ENCODE data around the gene ANTXR1.

ANTXR1 gene

DNA sequence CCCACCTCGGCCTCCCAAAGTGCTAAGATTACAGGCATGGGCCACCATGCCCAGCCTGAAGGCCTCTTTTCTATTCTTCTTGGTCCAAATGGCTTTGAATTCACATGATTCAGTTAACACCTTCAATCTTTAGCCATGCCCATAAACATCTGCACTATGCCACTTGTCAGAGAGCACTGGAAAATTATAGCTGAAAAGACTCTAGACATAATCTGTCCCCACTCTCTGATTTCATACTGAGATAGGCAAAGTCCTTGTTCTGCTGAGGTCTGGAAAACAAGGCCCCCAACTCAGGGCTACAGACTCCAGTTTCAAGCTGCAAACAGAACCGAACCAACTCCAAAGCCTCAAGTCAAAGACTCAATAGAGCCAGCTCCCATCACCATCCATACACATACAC, 170.7 kb downstream of the ANTXR1 start:
- Histone ChIP-seq H3K27me3 (ENCODE audit: control insufficient read depth, insufficient read depth, low read length) (no peaks in the 10 kb centered on the region), H3K27ac (ENCODE audit: low read length) (no peak overlapping the region), H3K36me3 (ENCODE audit: control insufficient read depth, low read depth, low read length) (peaks cover 26% of the 10 kb centered on the region), H3K9me3 (ENCODE audit: control insufficient read depth, low read depth, low read length) (no peaks in the 10 kb centered on the region), H3K9ac (ENCODE audit: low read length) (no peak overlapping the region), H3K4me3 (ENCODE audit: low read length) (no peak overlapping the region), H3K4me1 (ENCODE audit: control insufficient read depth, low read depth, low read length) (peaks cover 4% of the 10 kb centered on the region)

DNA sequence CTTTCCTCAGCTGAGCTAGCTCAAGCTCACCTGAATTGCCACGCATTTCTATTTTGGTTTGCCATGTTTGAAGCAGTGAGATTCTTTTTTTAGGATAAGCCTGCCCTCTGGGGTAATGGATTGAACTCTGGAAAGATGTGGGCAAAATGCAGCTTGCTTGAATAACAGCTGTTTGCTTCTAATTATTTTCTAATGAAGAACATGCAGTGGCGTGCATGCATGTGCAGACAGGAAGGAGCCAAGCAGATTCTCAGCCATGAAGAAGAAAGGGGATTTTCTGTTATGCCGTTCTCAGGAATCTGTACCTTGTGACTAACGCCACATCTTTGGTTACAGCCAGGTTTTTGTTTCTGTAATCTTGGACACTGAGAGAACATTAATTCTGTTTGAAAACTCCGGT, 171.2 kb downstream of the ANTXR1 start:
- H3K27me3 ChIP-seq (ENCODE audit: control insufficient read depth, insufficient read depth, low read length): no peaks in the 10 kb centered on the region
- H3K9ac ChIP-seq (ENCODE audit: low read length): no peak overlapping the region
- H3K9me3 ChIP-seq (ENCODE audit: control insufficient read depth, low read depth, low read length): no peaks in the 10 kb centered on the region
- H3K36me3 ChIP-seq (ENCODE audit: control insufficient read depth, low read depth, low read length): peaks cover 26% of the 10 kb centered on the region
- no peaks in the 10 kb centered on the region for H3K4me1 ChIP-seq (ENCODE audit: control insufficient read depth, low read depth, low read length)
- no peak overlapping the region for H3K4me3 ChIP-seq (ENCODE audit: low read length)
- H3K27ac ChIP-seq (ENCODE audit: low read length): no peak overlapping the region

DNA sequence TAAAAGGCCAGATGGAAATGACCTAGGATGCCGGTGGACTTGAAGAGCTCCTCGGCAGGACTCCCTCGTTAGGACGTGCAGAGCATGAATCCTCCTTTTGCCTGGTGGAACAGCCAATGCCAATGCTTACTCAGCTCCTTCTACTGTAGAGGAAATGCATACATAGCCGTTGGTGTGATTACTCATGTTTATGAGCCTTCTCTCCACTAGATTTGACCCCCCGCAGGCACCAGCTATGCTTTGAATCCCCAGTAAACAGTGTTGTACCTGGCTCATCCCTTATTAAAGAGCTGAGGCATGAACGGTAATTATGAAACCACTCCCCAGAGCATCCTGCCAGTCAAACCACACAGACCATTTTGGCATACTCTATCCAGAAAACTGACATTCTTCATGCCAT, 172.8 kb downstream of the ANTXR1 start:
- no peak overlapping the region for H3K27ac ChIP-seq (ENCODE audit: low read length)
- H3K4me3 ChIP-seq (ENCODE audit: low read length): no peak overlapping the region
- no peaks in the 10 kb centered on the region for H3K9me3 ChIP-seq (ENCODE audit: control insufficient read depth, low read depth, low read length)
- no peak overlapping the region for H3K9ac ChIP-seq (ENCODE audit: low read length)
- H3K4me1 ChIP-seq (ENCODE audit: control insufficient read depth, low read depth, low read length): peaks cover 5% of the 10 kb centered on the region
- peaks cover 26% of the 10 kb centered on the region for H3K36me3 ChIP-seq (ENCODE audit: control insufficient read depth, low read depth, low read length)
- no peaks in the 10 kb centered on the region for H3K27me3 ChIP-seq (ENCODE audit: control insufficient read depth, insufficient read depth, low read length)

DNA sequence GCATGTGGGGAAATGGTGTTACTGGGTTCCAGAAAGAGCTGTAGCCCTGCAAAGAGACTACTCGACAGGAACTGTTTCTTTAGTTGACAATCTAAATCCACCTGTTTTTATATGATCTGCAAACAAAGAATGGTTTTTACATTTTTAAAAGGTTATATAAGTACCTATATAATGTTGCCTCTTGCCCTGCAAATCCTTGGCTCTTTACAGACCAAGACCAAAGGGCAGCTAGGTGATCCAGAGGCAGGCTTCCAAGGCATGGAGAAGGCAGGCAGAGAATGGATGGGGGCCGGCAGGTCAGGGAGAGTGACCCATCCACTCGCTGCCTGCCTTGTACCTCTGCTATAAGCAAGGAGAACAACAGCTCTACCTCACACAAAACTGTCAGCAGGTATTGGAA, 173.6 kb downstream of the ANTXR1 start:
- H3K4me1 ChIP-seq (ENCODE audit: control insufficient read depth, low read depth, low read length): peaks cover 7% of the 10 kb centered on the region
- no peak overlapping the region for H3K4me3 ChIP-seq (ENCODE audit: low read length)
- H3K27ac ChIP-seq (ENCODE audit: low read length): no peak overlapping the region
- H3K36me3 ChIP-seq (ENCODE audit: control insufficient read depth, low read depth, low read length): peaks cover 26% of the 10 kb centered on the region
- no peaks in the 10 kb centered on the region for H3K9me3 ChIP-seq (ENCODE audit: control insufficient read depth, low read depth, low read length)
- H3K9ac ChIP-seq (ENCODE audit: low read length): no peak overlapping the region
- no peaks in the 10 kb centered on the region for H3K27me3 ChIP-seq (ENCODE audit: control insufficient read depth, insufficient read depth, low read length)

DNA sequence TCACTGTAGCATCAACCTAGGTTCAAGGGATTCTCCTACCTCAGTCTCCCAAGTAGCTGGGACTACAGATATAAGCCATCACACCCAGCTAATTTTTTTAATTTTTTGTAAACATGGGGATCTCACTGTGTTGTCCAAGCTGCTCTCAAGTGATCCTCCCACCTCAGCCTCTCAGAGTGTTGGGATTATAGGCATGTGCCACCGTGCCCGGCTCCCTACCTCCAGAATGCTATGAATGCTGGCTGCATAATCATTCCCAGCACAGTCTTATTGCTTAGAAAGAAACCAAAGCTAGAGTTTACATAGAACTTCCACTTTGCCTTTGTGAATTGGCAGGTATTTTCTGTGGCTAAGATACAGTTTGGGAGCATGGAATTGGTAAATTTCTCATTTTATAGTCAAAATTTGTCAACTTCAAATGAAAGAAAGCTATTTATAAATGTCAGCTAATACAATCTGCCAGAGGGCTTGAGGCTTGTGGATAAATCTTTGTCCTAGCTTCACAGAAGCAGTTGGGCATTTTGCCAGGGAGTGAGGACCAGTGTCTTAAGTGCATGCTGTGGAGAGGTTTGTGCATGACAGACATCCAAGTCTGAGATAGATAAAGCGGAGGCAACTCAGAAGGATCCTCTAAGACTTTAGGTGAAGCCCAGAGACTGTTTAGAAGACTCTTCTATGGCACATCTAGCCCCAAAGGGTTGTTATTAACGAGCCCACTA, 175.4 kb downstream of the ANTXR1 start:
- Histone ChIP-seq H3K9ac (ENCODE audit: low read length) (no peak overlapping the region), H3K9me3 (ENCODE audit: control insufficient read depth, low read depth, low read length) (no peaks in the 10 kb centered on the region), H3K4me1 (ENCODE audit: control insufficient read depth, low read depth, low read length) (peaks cover 7% of the 10 kb centered on the region), H3K27me3 (ENCODE audit: control insufficient read depth, insufficient read depth, low read length) (no peaks in the 10 kb centered on the region), H3K4me3 (ENCODE audit: low read length) (no peak overlapping the region), H3K36me3 (ENCODE audit: control insufficient read depth, low read depth, low read length) (peaks cover 17% of the 10 kb centered on the region), H3K27ac (ENCODE audit: low read length) (no peak overlapping the region)

DNA sequence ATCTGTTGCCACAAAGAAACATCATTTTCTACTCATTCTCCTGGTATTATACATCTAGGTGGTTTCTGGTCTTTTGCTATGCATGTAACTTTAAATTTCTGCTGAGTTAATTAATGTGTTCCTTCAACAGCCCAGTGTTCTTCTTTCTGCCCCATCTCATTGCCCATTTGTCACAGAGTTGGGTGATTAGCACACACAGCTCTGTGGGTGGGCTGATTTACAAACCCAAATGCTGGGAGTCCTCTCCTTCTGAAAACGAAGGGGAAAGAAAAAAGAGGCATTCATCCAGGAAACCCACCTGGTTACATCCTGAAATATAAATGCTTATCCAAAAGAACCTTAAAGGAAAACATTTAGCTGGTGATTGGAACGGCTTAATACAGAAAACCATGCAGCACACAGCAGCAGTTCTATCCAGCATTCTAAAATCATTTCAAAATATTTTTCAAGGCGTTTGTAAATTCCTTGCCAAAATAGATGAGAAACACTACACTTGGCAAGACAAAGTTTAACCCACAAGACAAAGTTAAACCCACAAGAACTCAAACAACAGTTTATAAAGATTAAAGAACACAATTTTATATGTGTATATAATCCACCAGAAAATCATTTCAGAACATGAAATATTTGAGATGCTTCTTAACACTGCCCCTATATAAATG, 177.9 kb downstream of the ANTXR1 start:
- Histone ChIP-seq H3K4me3 (ENCODE audit: low read length) (no peak overlapping the region), H3K9me3 (ENCODE audit: control insufficient read depth, low read depth, low read length) (no peaks in the 10 kb centered on the region), H3K4me1 (ENCODE audit: control insufficient read depth, low read depth, low read length) (peaks cover 7% of the 10 kb centered on the region), H3K9ac (ENCODE audit: low read length) (no peak overlapping the region), H3K27me3 (ENCODE audit: control insufficient read depth, insufficient read depth, low read length) (no peaks in the 10 kb centered on the region), H3K36me3 (ENCODE audit: control insufficient read depth, low read depth, low read length) (peaks cover 12% of the 10 kb centered on the region), H3K27ac (ENCODE audit: low read length) (no peak overlapping the region)

DNA sequence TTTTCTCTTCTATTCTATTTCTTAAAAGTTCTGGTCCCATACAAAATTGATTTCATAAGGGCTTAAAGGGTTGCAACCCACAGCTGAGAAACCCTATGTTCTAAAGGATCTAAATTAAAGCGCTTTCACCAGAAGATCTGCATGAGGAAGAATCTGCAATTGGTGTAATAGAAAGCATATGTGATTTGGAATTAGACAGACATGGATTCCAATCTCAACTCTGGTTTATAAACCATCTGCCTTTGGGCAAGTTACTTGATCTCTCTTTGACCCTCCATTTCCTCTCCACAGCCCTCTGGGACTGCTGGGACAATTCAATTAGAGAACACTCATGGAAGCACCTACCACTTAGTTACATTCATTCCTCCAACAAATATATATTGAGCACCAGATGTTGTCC, 178.7 kb downstream of the ANTXR1 start:
- H3K9ac ChIP-seq (ENCODE audit: low read length): no peak overlapping the region
- H3K4me3 ChIP-seq (ENCODE audit: low read length): no peak overlapping the region
- H3K36me3 ChIP-seq (ENCODE audit: control insufficient read depth, low read depth, low read length): peaks cover 8% of the 10 kb centered on the region
- peaks cover 7% of the 10 kb centered on the region for H3K4me1 ChIP-seq (ENCODE audit: control insufficient read depth, low read depth, low read length)
- no peaks in the 10 kb centered on the region for H3K27me3 ChIP-seq (ENCODE audit: control insufficient read depth, insufficient read depth, low read length)
- no peak overlapping the region for H3K27ac ChIP-seq (ENCODE audit: low read length)
- H3K9me3 ChIP-seq (ENCODE audit: control insufficient read depth, low read depth, low read length): no peaks in the 10 kb centered on the region

DNA sequence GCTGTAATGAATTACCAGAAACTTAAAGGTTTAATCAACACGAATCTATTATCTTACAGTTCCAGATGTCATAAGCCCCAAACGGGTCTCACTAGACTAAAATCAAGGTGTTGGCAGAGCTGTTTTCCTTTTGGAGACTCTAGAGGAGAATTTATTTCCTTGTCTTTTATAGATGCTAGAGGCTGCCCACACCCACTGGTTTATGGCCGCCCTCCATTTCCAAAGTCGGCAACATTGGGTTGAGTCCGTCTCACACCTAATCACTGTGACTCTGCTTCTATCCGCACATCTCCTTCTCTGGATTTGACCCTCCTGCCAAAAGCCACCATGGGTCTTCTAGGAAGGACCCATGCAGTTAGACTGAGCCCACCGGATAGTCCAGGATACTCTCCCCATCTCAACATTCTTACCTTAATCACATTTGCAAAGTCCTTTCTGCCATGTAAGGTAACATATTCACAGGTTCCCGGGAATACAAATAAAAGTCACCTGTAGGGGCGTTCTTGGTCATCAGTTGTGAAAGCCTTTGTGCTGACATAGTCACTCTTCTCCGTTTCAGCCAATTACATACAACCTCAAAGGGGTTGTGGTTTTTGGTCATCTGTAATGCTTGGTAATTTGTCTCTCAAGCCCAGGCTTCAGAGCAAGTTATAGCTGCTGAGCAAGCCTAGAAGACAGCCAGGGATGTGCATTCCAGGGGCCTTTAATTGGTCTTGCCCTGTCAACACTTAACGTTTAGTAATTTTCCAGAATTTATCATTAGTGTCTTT, 179.4 kb downstream of the ANTXR1 start:
- Histone ChIP-seq H3K36me3 (ENCODE audit: control insufficient read depth, low read depth, low read length) (peaks cover 8% of the 10 kb centered on the region), H3K27me3 (ENCODE audit: control insufficient read depth, insufficient read depth, low read length) (no peaks in the 10 kb centered on the region), H3K27ac (ENCODE audit: low read length) (no peak overlapping the region), H3K9ac (ENCODE audit: low read length) (no peak overlapping the region), H3K4me3 (ENCODE audit: low read length) (no peak overlapping the region), H3K9me3 (ENCODE audit: control insufficient read depth, low read depth, low read length) (no peaks in the 10 kb centered on the region), H3K4me1 (ENCODE audit: control insufficient read depth, low read depth, low read length) (peaks cover 7% of the 10 kb centered on the region)

DNA sequence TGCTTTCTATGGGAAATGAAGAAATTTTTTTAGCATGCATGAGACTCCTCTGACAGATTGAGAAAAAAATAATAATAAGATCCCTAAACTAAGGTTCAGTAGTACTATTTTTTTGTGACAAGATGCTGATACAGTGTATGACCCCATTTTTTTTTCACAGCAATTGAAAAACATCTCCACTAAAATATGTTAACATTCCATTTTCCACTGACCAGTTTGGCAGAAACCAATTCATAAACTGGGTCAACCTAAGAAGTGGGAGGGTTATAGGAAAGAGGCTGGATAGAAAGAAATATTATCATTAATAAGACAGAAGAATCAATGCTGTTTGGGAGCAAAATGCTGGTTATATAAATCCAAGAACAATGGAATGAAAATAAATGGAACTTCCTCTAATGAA, 182.7 kb downstream of the ANTXR1 start:
- no peak overlapping the region for H3K27ac ChIP-seq (ENCODE audit: low read length)
- no peak overlapping the region for H3K9ac ChIP-seq (ENCODE audit: low read length)
- H3K4me1 ChIP-seq (ENCODE audit: control insufficient read depth, low read depth, low read length): peaks cover 3% of the 10 kb centered on the region
- no peaks in the 10 kb centered on the region for H3K9me3 ChIP-seq (ENCODE audit: control insufficient read depth, low read depth, low read length)
- no peaks in the 10 kb centered on the region for H3K27me3 ChIP-seq (ENCODE audit: control insufficient read depth, insufficient read depth, low read length)
- peaks cover 10% of the 10 kb centered on the region for H3K36me3 ChIP-seq (ENCODE audit: control insufficient read depth, low read depth, low read length)
- no peak overlapping the region for H3K4me3 ChIP-seq (ENCODE audit: low read length)

DNA sequence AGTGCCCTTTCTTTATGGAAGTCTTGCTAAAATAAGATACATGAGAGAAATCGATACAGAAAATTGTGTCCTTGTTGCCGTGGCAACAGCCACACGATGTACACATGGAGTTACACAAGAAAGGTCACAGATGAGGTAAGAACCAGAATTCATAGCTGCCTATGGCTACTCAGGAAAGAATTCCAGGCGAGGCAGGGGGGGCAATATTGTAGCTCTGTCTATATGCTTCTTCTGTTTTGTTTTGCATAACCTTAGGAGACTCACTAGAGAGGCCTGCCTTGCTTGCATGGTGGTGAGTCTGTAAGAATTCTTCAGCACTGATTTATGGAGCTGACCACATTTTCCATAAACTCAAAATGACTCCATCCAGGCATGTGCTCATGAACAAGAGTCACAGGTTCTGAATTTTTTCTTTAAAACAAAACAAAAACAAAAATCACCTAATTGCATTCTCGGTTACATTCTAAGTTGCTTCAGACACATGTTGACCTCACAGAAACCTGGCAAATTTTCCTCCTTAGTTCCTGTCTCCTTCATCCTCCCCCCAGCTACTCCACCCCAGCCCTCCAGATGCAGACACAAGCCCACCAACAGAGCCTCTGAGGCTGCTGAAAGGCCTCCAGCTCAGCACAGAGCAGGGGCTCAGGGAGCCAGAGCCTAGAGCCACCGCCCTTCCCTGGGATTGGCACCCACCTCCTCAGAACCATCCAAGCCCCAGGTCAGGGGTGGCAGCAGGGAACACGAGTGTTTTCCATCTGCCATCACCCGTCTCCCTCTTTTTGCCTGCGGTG, 183.5 kb downstream of the ANTXR1 start:
- no peaks in the 10 kb centered on the region for H3K4me1 ChIP-seq (ENCODE audit: control insufficient read depth, low read depth, low read length)
- H3K27me3 ChIP-seq (ENCODE audit: control insufficient read depth, insufficient read depth, low read length): no peaks in the 10 kb centered on the region
- no peaks in the 10 kb centered on the region for H3K9me3 ChIP-seq (ENCODE audit: control insufficient read depth, low read depth, low read length)
- H3K4me3 ChIP-seq (ENCODE audit: low read length): no peak overlapping the region
- no peak overlapping the region for H3K27ac ChIP-seq (ENCODE audit: low read length)
- H3K36me3 ChIP-seq (ENCODE audit: control insufficient read depth, low read depth, low read length): peaks cover 10% of the 10 kb centered on the region
- H3K9ac ChIP-seq (ENCODE audit: low read length): no peak overlapping the region

DNA sequence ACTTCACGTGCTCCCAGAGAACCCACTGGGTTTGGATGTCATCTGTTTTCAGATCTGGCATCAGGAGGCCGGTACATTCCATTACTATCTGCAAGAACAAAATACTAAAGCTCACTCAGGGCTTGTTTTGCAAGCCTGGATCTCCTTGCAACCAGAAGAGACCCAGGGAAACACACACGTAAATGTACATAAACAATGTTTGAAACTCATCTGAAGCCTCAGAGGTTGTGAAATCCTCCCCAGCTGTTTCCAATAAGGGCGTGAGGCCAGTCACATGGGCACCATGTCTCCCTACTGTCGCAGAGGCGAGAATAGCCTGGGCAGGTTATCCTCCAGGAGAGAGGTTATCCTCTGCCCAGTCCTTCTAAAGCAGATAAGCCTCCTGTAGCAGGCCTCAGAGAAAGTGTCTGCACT, 187.1 kb downstream of the ANTXR1 start:
- no peak overlapping the region for H3K9ac ChIP-seq (ENCODE audit: low read length)
- H3K4me1 ChIP-seq (ENCODE audit: control insufficient read depth, low read depth, low read length): no peaks in the 10 kb centered on the region
- peaks cover 2% of the 10 kb centered on the region for H3K36me3 ChIP-seq (ENCODE audit: control insufficient read depth, low read depth, low read length)
- no peaks in the 10 kb centered on the region for H3K9me3 ChIP-seq (ENCODE audit: control insufficient read depth, low read depth, low read length)
- no peak overlapping the region for H3K27ac ChIP-seq (ENCODE audit: low read length)
- no peak overlapping the region for H3K4me3 ChIP-seq (ENCODE audit: low read length)
- no peaks in the 10 kb centered on the region for H3K27me3 ChIP-seq (ENCODE audit: control insufficient read depth, insufficient read depth, low read length)
